ENCODE data around the gene SPATA20. TPM values are rescaled to one million over a fixed set of nuclear protein-coding genes. Genes with fewer than 3 reads are reported as not detected.

Gene SPATA20
- total RNA-seq, 1 donor from 2014 or later: 52.3 TPM

DNA sequence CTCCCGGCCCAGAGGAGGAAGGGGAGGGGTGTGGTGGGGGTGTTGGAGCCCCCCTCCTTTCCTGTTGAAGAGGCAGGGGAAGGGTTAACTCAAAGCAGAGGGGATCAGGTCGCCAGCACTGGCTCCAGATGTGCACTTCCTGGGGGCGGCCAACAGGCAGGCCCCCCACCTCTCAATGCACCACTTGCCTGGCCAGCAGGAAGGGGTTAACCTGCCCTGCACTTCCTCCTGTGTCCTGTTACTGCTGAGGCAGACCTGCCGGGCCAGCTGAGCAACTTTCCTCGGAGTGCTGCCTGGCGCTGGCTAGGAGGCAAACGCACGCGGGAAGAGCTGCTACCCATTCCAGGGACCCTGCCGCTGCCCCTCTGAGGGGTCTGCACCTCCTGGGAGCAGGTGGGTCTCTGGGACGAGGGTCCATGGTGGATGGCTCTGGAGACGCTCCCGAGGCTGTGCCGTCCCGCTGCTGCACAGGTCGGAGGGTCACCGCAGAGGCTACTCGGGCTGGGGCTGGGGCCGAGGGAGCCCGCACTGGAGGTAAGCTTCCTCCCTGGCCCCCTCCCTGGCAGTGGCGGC lies 14.4 kb upstream of the SPATA20 start, which contains the start of gene EPN3:
TSS of gene EPN3 (plus strand) at position 284 of the 573 bp plus-strand sequence. CDS start 3,822 bp downstream, outside the sequence.
- ATAC-seq (ENCODE audit: low read depth) (no peak), DNase-seq (no peak)
- POLR2A ChIA-PET: no interaction called here
- no peak within 1 kb of the TSS for H3K4me3 Mint-ChIP-seq
- no peaks in the 10 kb centered on the region for H3K9me3 Mint-ChIP-seq
- TF ChIP-seq, protein P1, sequence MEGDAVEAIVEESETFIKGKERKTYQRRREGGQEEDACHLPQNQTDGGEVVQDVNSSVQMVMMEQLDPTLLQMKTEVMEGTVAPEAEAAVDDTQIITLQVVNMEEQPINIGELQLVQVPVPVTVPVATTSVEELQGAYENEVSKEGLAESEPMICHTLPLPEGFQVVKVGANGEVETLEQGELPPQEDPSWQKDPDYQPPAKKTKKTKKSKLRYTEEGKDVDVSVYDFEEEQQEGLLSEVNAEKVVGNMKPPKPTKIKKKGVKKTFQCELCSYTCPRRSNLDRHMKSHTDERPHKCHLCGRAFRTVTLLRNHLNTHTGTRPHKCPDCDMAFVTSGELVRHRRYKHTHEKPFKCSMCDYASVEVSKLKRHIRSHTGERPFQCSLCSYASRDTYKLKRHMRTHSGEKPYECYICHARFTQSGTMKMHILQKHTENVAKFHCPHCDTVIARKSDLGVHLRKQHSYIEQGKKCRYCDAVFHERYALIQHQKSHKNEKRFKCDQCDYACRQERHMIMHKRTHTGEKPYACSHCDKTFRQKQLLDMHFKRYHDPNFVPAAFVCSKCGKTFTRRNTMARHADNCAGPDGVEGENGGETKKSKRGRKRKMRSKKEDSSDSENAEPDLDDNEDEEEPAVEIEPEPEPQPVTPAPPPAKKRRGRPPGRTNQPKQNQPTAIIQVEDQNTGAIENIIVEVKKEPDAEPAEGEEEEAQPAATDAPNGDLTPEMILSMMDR (IDR thresholded peaks at IDR 0.05): no peak
- no peaks in the 10 kb centered on the region for H3K36me3 Mint-ChIP-seq (ENCODE audit: low read depth)
- H3K27ac Mint-ChIP-seq: no peak within 1 kb of the TSS
- CTCF ChIA-PET: no interaction called here
- intact Hi-C loops (cut with micrococcal nuclease): no loop called here
- peaks cover 61% of the 10 kb centered on the region for H3K27me3 Mint-ChIP-seq
- peaks cover 12% of the 10 kb centered on the region for H3K4me1 Mint-ChIP-seq

DNA sequence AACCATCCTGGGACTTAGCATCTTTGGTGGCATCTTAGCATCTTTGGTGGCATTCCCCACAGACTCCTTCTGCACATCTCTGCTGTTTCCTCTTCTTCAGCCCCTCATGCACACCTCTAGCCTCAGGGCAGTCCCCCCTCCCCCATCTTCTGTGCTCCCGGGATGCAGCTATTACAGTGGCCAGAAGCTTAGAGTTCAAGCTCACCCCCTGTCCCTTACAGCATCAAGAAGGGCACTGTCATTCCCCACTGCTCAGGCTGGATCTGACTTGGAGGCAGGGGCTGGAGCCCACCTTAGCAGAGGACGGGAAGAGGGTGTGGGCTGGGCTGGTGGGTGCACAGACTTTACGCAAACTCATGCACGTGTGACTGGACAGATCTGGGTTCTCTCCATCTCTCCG lies 13.8 kb upstream of the SPATA20 start:
- Mint-ChIP-seq H3K9me3 (no peaks in the 10 kb centered on the region), H3K4me3 (no peak overlapping the region), H3K27me3 (peaks cover 61% of the 10 kb centered on the region), H3K27ac (no peak overlapping the region), H3K4me1 (peaks cover 12% of the 10 kb centered on the region), H3K36me3 (ENCODE audit: low read depth) (no peaks in the 10 kb centered on the region)
- ChIA-PET POLR2A (no interaction called here), CTCF (no interaction called here)
- DNase-seq (no peak), ATAC-seq (ENCODE audit: low read depth) (no peak)
- TF ChIP-seq, protein P1 (IDR thresholded peaks at IDR 0.05): no peak
- intact Hi-C loops (cut with micrococcal nuclease): no loop called here

DNA sequence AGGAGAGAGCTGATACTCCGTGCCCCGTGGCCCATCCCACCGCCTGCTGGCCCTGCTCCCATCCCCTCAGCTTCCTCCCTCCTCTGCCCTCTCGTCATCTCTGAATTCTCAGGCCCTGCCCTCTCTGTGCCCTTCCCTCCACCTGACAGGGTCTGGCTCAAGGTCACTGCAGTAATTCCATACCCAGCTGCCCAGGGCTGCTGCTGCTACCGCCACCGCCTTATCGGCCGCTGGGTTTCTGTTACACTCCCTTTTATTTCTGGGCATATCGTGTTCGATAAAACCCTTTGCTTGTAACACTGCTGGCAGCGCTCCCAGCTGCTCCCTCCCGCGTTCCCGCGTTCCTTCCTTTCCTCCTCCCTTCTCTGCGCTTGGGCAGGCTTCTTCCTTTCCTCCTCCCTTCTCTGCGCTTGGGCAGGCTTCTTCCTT lies 13.2 kb upstream of the SPATA20 start:
- CTCF ChIA-PET: no interaction called here
- peaks cover 61% of the 10 kb centered on the region for H3K27me3 Mint-ChIP-seq

DNA sequence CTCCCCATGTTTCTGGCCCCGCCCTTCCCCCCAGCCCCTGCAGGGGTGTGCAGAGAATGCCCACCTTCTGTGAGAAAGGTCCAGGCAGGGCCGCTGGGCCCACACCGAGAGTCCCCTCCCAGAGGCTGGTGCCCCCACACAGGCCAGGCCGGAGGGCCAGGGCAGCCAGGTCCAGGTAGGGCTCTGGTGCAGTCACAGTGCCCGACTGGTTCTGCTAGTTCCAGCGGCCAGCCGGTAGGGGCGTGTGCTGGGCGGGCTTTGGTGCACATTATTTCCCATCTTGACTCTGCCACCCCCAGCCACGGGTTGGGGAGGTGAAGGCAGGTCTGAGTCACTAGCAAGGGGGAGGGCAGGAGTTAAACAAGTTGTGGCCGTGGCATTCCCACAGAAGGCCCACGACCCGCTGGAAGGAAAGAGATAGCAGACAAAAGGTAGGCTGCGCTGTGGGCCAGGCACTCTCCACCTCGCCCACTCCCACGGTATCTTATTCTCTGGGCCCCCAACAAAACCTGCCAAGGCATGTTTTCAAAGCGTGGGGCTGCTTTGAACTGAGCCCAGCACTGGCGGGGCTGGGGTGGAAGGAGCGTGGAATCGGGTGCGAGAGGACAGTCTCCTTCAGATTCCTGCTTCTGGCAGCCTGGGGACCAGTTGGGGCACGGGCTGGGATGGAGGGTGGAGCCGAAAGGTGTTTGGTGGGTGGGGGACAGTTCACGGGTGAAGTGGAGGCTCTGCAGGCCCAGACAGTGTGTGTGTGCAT lies 12.6 kb upstream of the SPATA20 start:
- DNase-seq (no peak), ATAC-seq (ENCODE audit: low read depth) (peak; percentile 28)
- H3K9me3 Mint-ChIP-seq: no peaks in the 10 kb centered on the region
- ChIA-PET CTCF (no interaction called here), POLR2A (no interaction called here)
- H3K27ac Mint-ChIP-seq: no peak overlapping the region
- peaks cover 12% of the 10 kb centered on the region for H3K4me1 Mint-ChIP-seq
- TF ChIP-seq, protein P1 (IDR thresholded peaks at IDR 0.05): no peak
- no peaks in the 10 kb centered on the region for H3K36me3 Mint-ChIP-seq (ENCODE audit: low read depth)
- peaks cover 57% of the 10 kb centered on the region for H3K27me3 Mint-ChIP-seq
- intact Hi-C loops (cut with micrococcal nuclease): no loop called here
- no peak overlapping the region for H3K4me3 Mint-ChIP-seq

More for the DNA sequence above, 13.2 kb upstream of the SPATA20 start:
- TF ChIP-seq, protein P1 (IDR thresholded peaks at IDR 0.05): no peak
- Mint-ChIP-seq H3K27ac (no peak overlapping the region), H3K36me3 (ENCODE audit: low read depth) (no peaks in the 10 kb centered on the region), H3K4me3 (no peak overlapping the region), H3K4me1 (peaks cover 12% of the 10 kb centered on the region), H3K9me3 (no peaks in the 10 kb centered on the region)
- POLR2A ChIA-PET: no interaction called here
- intact Hi-C loops (cut with micrococcal nuclease): no loop called here
- ATAC-seq (ENCODE audit: low read depth) (no peak), DNase-seq (no peak)

DNA sequence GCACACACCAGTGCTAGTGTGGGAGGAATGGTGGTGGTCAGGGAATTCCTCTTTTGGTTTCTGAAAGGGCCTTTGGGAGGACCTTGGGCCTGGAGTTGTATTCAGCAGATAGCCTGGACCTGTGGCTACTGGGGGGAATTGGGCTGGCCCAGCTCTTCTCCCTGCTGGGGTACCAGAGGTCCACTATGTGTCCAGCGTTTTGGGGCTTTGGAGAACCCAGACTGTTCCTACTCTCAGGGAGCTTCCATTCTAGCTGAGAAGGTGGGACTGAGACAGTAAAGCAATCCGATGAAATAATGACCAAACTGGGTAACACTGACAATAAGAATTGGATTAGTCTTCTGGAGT lies 12.0 kb upstream of the SPATA20 start:
- no peaks in the 10 kb centered on the region for H3K9me3 Mint-ChIP-seq
- intact Hi-C loops (cut with micrococcal nuclease): no loop called here
- H3K27ac Mint-ChIP-seq: no peak overlapping the region
- CTCF ChIA-PET: no interaction called here
- no peak overlapping the region for H3K4me3 Mint-ChIP-seq
- H3K36me3 Mint-ChIP-seq (ENCODE audit: low read depth): no peaks in the 10 kb centered on the region
- DNase-seq (no peak), ATAC-seq (ENCODE audit: low read depth) (no peak)
- POLR2A ChIA-PET: no interaction called here
- H3K4me1 Mint-ChIP-seq: peaks cover 12% of the 10 kb centered on the region
- TF ChIP-seq, protein P1 (IDR thresholded peaks at IDR 0.05): no peak
- H3K27me3 Mint-ChIP-seq: peaks cover 53% of the 10 kb centered on the region
